ENCODE results near the gene LRRC66. TPM values are rescaled to one million over a fixed set of nuclear protein-coding genes. Genes with fewer than 3 reads are reported as not detected.

The LRRC66 gene
- total and polyA plus RNA-seq, 2 of the 13 experiments (the other 11 are each of a cell fraction or from before 2014, with no cell fraction given), result not detected

- H3K4me1 ChIP-seq (ENCODE audit: insufficient read depth, low read length), result peaks cover 14% of the 10 kb centered on the region; the same call in 1 of the 2 replicates
- ChIA-PET POLR2A (no interaction called here), CTCF (ENCODE audit: low intra/inter-chr PET ratio, low total read pairs) (no interaction called here)
- in situ Hi-C loops (cut with HindIII; ENCODE audit: extremely low pct_ligation_motif_present, low pct_unique_long_range_greater_than_20kb), result no loop called here
- no peaks in the 10 kb centered on the region for H3K36me3 ChIP-seq (replicated peaks in 1 of 2; ENCODE audit: control insufficient read depth in 1 of 2, insufficient read depth in 2 of 2, low read length in 2 of 2)
- H2AFZ ChIP-seq (ENCODE audit: low read length), result no peak overlapping the region
- TF ChIP-seq AKAP8 (CRISPR knock-in tag; IDR thresholded peaks at IDR 0.05) (no peak), ZNF598 (CRISPR knock-in tag; IDR thresholded peaks at IDR 0.05; ENCODE audit: borderline replicate concordance) (no peak), DNMT3B (CRISPR knock-in tag; conservative IDR thresholded peaks at IDR 0.05) (no peak), SPEN (CRISPR knock-in tag; IDR thresholded peaks at IDR 0.05; ENCODE audit: low read depth) (no peak), NR0B2 (CRISPR knock-in tag; IDR thresholded peaks at IDR 0.05) (no peak), NAIF1 (CRISPR knock-in tag; IDR thresholded peaks at IDR 0.05; ENCODE audit: borderline replicate concordance) (no peak), NRL (CRISPR knock-in tag; IDR thresholded peaks at IDR 0.05; ENCODE audit: borderline replicate concordance) (no peak), ZNF576 (CRISPR knock-in tag; IDR thresholded peaks at IDR 0.05) (no peak), ZBED4 (CRISPR knock-in tag; IDR thresholded peaks at IDR 0.05; ENCODE audit: borderline replicate concordance) (no peak), ZNF883 (CRISPR knock-in tag; IDR thresholded peaks at IDR 0.05; ENCODE audit: not compliant biosample characterization) (no peak), KAT7 (CRISPR knock-in tag; IDR thresholded peaks at IDR 0.05; ENCODE audit: borderline replicate concordance) (no peak), ZNF839 (CRISPR knock-in tag; IDR thresholded peaks at IDR 0.05; ENCODE audit: borderline replicate concordance) (no peak)
- no peak for FAIRE-seq
- H3K27me3 ChIP-seq (ENCODE audit: control insufficient read depth in 1 of 2, insufficient read depth in 2 of 2, low read length in 2 of 2), result no peaks in the 10 kb centered on the region
- H3K4me3 ChIP-seq (replicated peaks in 1 of 3; ENCODE audit: insufficient read depth in 1 of 3, low read depth in 2 of 3, low read length in 3 of 3), result no peak overlapping the region
- no TSS peak for BruUV-seq (replicated peaks)
- H3K9ac ChIP-seq (ENCODE audit: insufficient read depth, low read depth, low read length), result no peak overlapping the region
- H3K4me2 ChIP-seq (ENCODE audit: low read depth, low read length), result no peak overlapping the region
- no peak for ATAC-seq
- intact Hi-C loops (cut with micrococcal nuclease; ENCODE audit: unreplicated experiment), result no loop called here
- DNase-seq (ENCODE audit: low spot score), result no peak
- H3K27ac ChIP-seq (ENCODE audit: extremely low read length, insufficient read depth, low read length), result no peak overlapping the region
- no peaks in the 10 kb centered on the region for H3K9me3 ChIP-seq (ENCODE audit: low read length)
- no peaks in the 10 kb centered on the region for H4K20me1 ChIP-seq (ENCODE audit: insufficient read depth, low read length)
- H3K79me2 ChIP-seq (ENCODE audit: insufficient read depth, low read length), result no peaks in the 10 kb centered on the region
Observed at GRCh38 chr4:52004414-52004813, 15.7 kb downstream of the LRRC66 start.

Measured in HepG2 (cell line).